Hematopoietic multipotent progenitor cell (in vitro differentiated cells): ENCODE data around the gene PDZD2. TPM values are rescaled to one million over a fixed set of nuclear protein-coding genes. Genes with fewer than 3 reads are reported as not detected.

Source experiments
- DNase-seq, 3 donors: peaks; one replicate each; pipeline ENCODE4 v3.0.0-alpha.2; 2011 to 2015; ENCODE audit warnings: low read depth in 2 of 3, low spot score in 2 of 3
- total RNA-seq: library from RNA; depleted of rRNA; stranded (reverse); fragments of >200 nt; gene quantifications from one replicate; pipeline ENCODE4 v1.2.3, GENCODE V29; 2012

PDZD2 gene
- total RNA-seq, 1 donor: 13.5 TPM

- peak in 2 of 3 donors; percentile 37 to 44 for DNase-seq
Measured at GRCh38 chr5:31855134-31856040, 216.5 kb downstream of the PDZD2 start.

DNA sequence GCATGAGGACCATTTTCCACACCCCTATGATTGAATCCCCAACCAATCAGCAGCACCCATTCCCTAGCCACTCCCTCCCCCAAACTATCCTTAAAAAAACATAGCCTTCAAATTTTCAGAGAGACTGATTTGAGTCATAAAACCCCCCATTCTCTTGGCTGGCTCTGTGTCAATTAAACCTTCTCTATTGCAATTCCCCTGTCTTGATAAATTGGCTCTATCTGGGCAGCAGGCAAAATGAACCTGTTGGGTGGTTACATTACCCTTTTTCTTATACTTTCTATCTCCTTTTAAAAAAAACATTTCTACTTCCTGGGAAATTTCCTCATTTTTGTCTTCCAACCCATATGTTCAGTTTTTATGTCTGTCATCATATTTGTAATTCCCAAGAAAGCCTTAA is 220.2 kb downstream of the PDZD2 start:
- no peak for DNase-seq

DNA sequence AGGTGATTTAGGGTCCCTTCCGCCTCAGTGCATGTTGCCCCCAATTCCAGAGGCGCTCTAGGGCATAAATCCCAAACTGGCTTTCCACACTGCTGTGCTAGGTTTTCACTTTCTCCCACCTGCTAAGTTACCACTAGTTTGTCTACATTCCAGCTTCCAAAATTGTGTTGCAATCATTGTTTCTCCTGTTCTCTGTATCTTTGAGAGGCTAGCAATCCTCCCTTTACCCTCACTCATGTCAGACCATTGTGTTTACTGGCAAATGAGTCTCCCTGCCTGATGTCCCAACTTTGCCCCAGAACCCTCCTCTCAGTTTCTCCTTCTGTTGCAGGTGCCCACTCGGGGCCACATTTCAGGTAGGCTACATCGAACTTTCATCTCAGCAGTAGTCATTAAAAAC is 221.3 kb downstream of the PDZD2 start:
- DNase-seq: no peak

GRCh38 chr5:31860726-31861433 is 221.9 kb downstream of the PDZD2 start:
- no peak for DNase-seq

GRCh38 chr5:31861601-31862000 is 222.7 kb downstream of the PDZD2 start:
- no peak for DNase-seq

- peak in 2 of 3 donors; percentile 29 to 69 for DNase-seq
Measured at GRCh38 chr5:31863991-31864411, 225.1 kb downstream of the PDZD2 start.

GRCh38 chr5:31866166-31866565 is 227.2 kb downstream of the PDZD2 start:
- DNase-seq: no peak

DNA sequence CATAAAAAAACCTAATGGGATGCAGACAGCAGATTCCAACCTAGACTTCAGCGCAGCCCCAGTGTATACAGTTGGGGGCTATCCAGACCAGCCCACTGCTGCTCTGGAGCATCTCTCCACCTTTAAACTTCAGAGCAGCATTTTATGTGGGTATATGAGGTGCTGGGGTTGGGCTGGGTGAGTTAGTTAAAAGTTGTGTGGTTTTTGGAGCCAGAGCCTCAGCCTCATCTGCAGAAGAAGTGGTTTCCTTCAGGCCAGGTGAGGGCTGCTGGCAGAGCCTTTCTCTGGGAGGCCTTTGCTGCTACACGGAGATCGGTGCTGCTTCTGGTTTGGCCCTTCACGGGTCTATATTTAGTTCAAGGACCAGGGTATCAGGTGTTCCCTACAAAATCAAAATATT is 228.3 kb downstream of the PDZD2 start:
- no peak for DNase-seq

DNA sequence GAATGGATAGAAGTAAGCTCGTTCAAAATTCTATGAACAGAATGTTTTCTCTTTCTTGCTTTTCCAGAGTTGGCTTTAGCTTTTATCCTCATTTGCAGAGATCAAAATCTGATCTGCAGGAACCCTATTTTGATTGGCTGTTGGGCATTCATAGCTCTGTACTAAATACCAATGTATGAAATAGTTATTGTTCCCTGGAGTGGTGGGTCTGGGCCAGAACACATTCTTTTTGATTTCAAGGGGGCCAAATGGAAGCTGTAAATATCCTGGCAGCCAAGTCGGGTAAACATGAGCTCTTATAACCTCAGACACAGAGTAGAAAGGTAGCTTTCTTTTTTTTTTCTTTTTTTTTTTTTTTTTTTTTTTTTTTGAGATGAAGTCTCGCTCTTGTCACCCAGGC is 241.5 kb downstream of the PDZD2 start:
- no peak for DNase-seq

DNA sequence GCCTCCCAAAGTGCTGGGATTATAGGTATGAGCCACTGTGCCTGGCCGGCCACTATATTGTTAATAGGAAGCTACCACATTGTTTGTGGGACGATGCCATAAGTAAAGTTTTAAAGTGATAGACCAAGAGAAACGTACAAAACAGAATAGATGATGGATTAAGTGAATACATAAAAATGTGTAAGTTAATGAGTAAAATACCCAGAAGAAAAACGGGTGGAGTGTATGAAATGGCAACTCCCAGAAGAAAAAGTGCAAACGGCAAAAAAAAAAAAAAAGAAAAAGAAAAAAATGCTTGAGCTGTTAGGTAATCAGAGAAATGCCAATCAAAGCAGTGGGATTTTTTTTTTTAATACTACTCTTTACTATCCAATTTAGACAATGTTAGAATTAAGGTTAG is 246.0 kb downstream of the PDZD2 start:
- no peak for DNase-seq

- no peak for DNase-seq
Measured at GRCh38 chr5:31886206-31886605, 247.3 kb downstream of the PDZD2 start.

GRCh38 chr5:31887556-31887955 is 248.6 kb downstream of the PDZD2 start:
- no peak for DNase-seq

- DNase-seq: no peak
Measured at GRCh38 chr5:31888564-31888963, 249.6 kb downstream of the PDZD2 start.

DNA sequence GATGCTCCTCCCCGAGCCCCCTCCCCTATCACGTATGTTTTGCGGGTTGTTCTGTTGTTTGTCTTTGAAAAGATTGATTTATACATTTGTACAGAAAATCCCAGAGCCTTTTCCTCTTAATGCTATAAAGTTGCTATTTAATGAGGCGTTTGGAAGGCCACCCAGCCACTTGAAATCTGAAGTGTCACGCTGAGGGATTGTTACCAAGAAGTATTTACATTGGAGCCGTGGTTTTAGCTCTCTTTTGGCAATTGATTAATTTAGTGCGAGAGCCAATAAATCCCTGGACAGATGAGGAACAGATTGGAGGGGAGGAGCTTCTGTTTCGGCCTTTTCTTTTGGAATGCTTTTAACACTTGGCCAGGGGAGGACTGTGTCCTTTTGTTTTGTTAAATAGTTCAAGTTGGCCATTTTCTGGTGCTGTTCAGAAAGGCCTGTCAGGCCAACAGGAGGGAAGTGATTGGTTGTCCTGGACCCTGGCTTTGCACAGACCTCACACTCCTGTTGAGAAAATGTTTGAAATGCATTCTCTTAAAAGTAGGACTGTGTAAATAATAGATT is 250.2 kb downstream of the PDZD2 start:
- no peak for DNase-seq

- DNase-seq: no peak
Measured at GRCh38 chr5:31890046-31890445, 251.1 kb downstream of the PDZD2 start.

DNA sequence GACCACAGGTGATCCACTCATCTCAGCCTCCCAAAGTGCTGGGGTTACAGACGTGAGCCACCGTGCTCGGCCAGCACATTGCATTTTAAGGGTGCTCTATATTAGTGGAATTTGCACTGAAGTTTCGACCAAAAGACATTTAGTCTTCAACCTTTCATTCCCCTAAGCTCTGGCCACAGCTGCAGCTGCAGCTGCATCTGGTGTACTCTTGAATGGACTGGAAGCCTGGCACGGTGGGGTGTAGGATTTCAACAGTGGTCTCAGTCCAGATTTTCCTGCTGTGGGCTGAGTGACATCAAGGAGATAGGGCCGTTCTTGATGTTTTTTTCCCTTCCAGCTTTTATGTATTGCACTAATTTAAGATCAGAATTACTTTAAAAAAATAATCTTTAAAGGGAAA is 255.2 kb downstream of the PDZD2 start:
- DNase-seq: no peak

DNA sequence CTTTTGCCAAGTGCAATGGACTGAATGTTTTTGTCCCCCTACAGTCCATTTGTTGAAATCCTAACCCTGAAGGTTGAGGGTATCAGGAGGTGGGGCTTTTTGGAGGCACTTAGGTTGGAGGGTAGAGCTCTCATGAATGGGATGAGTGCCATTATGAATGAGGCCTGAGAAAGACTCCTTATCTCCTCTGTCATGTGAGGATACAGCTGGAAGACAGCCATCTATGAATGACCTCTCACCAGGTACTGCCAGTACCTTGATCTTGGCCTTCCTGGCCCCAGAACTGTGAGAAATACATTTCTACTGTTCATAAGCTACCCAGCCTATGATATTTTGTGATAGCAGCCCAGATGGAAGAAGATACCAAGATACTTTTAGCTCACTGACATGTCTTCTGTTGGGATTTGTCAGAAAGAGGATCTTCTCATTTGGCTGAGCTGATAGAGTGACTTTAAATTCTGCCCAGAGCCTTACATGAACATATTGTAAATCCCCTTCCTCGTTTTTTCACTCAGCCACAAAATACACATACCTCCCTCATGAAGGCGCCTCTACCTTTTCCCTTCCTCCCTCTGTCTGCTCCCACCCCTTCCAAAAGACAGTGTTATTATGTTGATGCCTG is 256.4 kb downstream of the PDZD2 start:
- DNase-seq: no peak

- DNase-seq: no peak
Measured at GRCh38 chr5:31898036-31898632, 259.2 kb downstream of the PDZD2 start.

DNA sequence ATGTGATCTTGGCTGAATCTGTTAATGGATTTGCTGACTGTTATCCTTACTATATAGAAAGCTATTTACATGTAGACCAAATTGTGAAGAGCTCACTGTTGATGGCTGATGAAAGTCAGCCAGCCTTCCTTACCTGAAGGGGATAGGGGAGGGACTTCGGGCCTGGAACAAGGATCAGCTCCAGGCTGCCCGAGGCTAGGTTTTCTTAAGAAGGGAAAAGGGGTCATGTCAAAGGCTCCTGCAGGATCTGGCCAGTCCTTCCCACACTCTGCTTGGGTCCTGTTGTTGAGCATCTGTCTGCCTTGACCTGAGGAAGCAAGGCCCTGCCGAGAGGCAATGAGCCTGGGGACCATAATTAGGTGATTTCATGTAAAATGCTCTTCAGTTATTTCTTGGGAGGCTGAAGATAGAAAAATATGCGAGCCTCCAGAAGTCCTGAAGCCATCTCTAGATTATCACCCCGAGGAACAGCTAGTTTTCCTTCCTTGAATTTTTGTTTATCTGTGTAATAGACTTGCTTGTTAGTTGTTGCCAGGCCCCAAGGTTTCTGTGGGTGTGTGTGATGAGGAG is 261.4 kb downstream of the PDZD2 start:
- no peak for DNase-seq

DNA sequence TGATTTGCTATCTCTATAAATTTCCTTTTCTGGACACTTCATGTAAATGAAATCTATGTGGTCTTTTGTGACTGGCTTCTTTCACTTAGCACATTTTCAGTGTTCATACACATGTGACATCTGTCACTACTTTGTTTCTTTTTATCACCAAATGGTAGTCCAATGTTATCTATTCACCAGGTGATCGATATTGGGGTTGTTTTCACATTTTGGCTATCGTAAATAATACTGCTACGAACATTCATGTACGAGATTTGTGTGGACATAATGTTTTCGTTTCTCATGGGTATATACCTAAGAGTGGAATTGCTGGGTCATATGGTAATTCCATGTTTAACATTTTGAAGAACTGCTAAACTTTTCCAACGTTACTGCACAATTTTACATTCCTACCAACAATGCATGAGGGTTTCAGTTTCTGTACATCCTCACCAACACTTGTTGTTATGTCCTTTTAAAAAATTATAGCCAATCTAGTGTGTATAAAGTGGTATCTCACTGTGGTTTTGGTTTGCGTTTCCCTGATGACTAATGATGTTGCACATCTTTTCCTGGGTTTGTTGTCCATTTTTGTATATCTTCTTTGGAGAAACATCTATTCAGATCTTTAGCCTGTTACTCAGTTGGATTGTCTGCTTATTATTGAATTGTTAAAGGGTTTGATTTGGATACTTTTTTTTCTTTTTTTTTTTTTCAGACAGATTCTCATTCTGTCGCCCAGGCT is 263.0 kb downstream of the PDZD2 start:
- no peak for DNase-seq
